ENCODE results near the gene MFSD1. TPM values are rescaled to one million over a fixed set of nuclear protein-coding genes. Genes with fewer than 3 reads are reported as not detected.

The MFSD1 gene
- polyA plus RNA-seq, 4 donors: 46.9 to 55.5 (median 50.6) TPM

GRCh38 chr3:158808697-158809096, 6.8 kb downstream of the MFSD1 start:
- DNase-seq (ENCODE audit: low read depth in 4 of 4, low spot score in 2 of 4): no peak

GRCh38 chr3:158809642-158810041, 7.8 kb downstream of the MFSD1 start:
- DNase-seq (ENCODE audit: low read depth in 4 of 4, low spot score in 2 of 4): no peak

- DNase-seq (ENCODE audit: low read depth in 4 of 4, low spot score in 2 of 4): no peak
Measured at GRCh38 chr3:158810823-158811724, 9.2 kb downstream of the MFSD1 start.

GRCh38 chr3:158819282-158819681, 17.4 kb downstream of the MFSD1 start:
- DNase-seq (ENCODE audit: low read depth in 4 of 4, low spot score in 2 of 4): no peak

GRCh38 chr3:158820521-158820920, 18.7 kb downstream of the MFSD1 start:
- DNase-seq (ENCODE audit: low read depth in 4 of 4, low spot score in 2 of 4): no peak

- DNase-seq (ENCODE audit: low read depth in 4 of 4, low spot score in 2 of 4): no peak
Measured at GRCh38 chr3:158821847-158822246, 20.0 kb downstream of the MFSD1 start.

GRCh38 chr3:158823426-158823825, 21.6 kb downstream of the MFSD1 start:
- no peak for DNase-seq (ENCODE audit: low read depth in 4 of 4, low spot score in 2 of 4)

- no peak for DNase-seq (ENCODE audit: low read depth in 4 of 4, low spot score in 2 of 4)
Measured at GRCh38 chr3:158827773-158828172, 25.9 kb downstream of the MFSD1 start.

- DNase-seq (ENCODE audit: low read depth in 4 of 4, low spot score in 2 of 4): no peak
Measured at GRCh38 chr3:158830391-158830790, 28.5 kb downstream of the MFSD1 start.

- no peak for DNase-seq (ENCODE audit: low read depth in 4 of 4, low spot score in 2 of 4)
Measured at GRCh38 chr3:158831861-158832260, 30.0 kb downstream of the MFSD1 start.

- DNase-seq (ENCODE audit: low read depth in 4 of 4, low spot score in 2 of 4): no peak
Measured at GRCh38 chr3:158835631-158836030, 33.8 kb downstream of the MFSD1 start.

- no peak for DNase-seq (ENCODE audit: low read depth in 4 of 4, low spot score in 2 of 4)
Measured at GRCh38 chr3:158836312-158836711, 34.5 kb downstream of the MFSD1 start.

GRCh38 chr3:158837240-158837639, 35.4 kb downstream of the MFSD1 start:
- DNase-seq (ENCODE audit: low read depth in 4 of 4, low spot score in 2 of 4): no peak

- DNase-seq (ENCODE audit: low read depth in 4 of 4, low spot score in 2 of 4): no peak
Measured at GRCh38 chr3:158839966-158840365, 38.1 kb downstream of the MFSD1 start.

- no peak for DNase-seq (ENCODE audit: low read depth in 4 of 4, low spot score in 2 of 4)
Measured at GRCh38 chr3:158841387-158841786, 39.5 kb downstream of the MFSD1 start.

GRCh38 chr3:158842976-158843375, 41.1 kb downstream of the MFSD1 start:
- no peak for DNase-seq (ENCODE audit: low read depth in 4 of 4, low spot score in 2 of 4)

GRCh38 chr3:158845765-158846350, 44.0 kb downstream of the MFSD1 start:
- DNase-seq (ENCODE audit: low read depth in 4 of 4, low spot score in 2 of 4): peak in 3 of 4 donors; percentile 7 to 17 (median 11)

- DNase-seq (ENCODE audit: low read depth in 4 of 4, low spot score in 2 of 4): no peak
Measured at GRCh38 chr3:158846803-158847451, 45.1 kb downstream of the MFSD1 start.

GRCh38 chr3:158847452-158847821, 45.6 kb downstream of the MFSD1 start:
- DNase-seq (ENCODE audit: low read depth in 4 of 4, low spot score in 2 of 4): no peak

GRCh38 chr3:158847885-158848284, 46.0 kb downstream of the MFSD1 start:
- no peak for DNase-seq (ENCODE audit: low read depth in 4 of 4, low spot score in 2 of 4)

GRCh38 chr3:158849757-158850156, 47.9 kb downstream of the MFSD1 start:
- no peak for DNase-seq (ENCODE audit: low read depth in 4 of 4, low spot score in 2 of 4)

GRCh38 chr3:158859362-158859761, 57.5 kb downstream of the MFSD1 start:
- no peak for DNase-seq (ENCODE audit: low read depth in 4 of 4, low spot score in 2 of 4)
